ENCODE results near the gene PDIA6.
"Not testable (repeated sequence)": the region's sequence is repeated elsewhere in the genome, so short reads cannot be mapped to it uniquely, and the experiment has no call there.

PDIA6 gene

GRCh38 chr2:10810202-10811161 lies 2.1 kb downstream of the PDIA6 start:
- DNase-seq (ENCODE audit: low spot score), result peak; percentile 80

GRCh38 chr2:10806543-10806942 lies 6.0 kb downstream of the PDIA6 start:
- DNase-seq (ENCODE audit: low spot score), result no peak

GRCh38 chr2:10805990-10806389 lies 6.6 kb downstream of the PDIA6 start:
- DNase-seq (ENCODE audit: low spot score), result not testable (repeated sequence)

GRCh38 chr2:10802657-10803056 lies 9.9 kb downstream of the PDIA6 start:
- no peak for DNase-seq (ENCODE audit: low spot score)

- DNase-seq (ENCODE audit: low spot score), result no peak
These were observed 12.4 kb downstream of the PDIA6 start for GRCh38 chr2:10800163-10800562.

- DNase-seq (ENCODE audit: low spot score), result no peak
These were observed 13.8 kb downstream of the PDIA6 start for GRCh38 chr2:10798783-10799182.

GRCh38 chr2:10796703-10797102 lies 15.9 kb downstream of the PDIA6 start:
- DNase-seq (ENCODE audit: low spot score), result no peak

GRCh38 chr2:10795508-10796046 lies 17.0 kb downstream of the PDIA6 start:
- no peak for DNase-seq (ENCODE audit: low spot score)

- no peak for DNase-seq (ENCODE audit: low spot score)
These were observed 17.7 kb downstream of the PDIA6 start for GRCh38 chr2:10794876-10795275.

GRCh38 chr2:10793816-10794215 lies 18.8 kb downstream of the PDIA6 start:
- DNase-seq (ENCODE audit: low spot score), result no peak

- DNase-seq (ENCODE audit: low spot score), result no peak
These were observed 19.8 kb downstream of the PDIA6 start for GRCh38 chr2:10792660-10793400.

- DNase-seq (ENCODE audit: low spot score), result no peak
These were observed 20.5 kb downstream of the PDIA6 start for GRCh38 chr2:10792001-10792634.

GRCh38 chr2:10790228-10790973 lies 22.2 kb downstream of the PDIA6 start:
- DNase-seq (ENCODE audit: low spot score), result peak; percentile 55

- no peak for DNase-seq (ENCODE audit: low spot score)
These were observed 23.7 kb downstream of the PDIA6 start for GRCh38 chr2:10788855-10789254.

- peak; percentile 50 for DNase-seq (ENCODE audit: low spot score)
These were observed 25.2 kb downstream of the PDIA6 start for GRCh38 chr2:10787176-10787968.

GRCh38 chr2:10786240-10786982 lies 26.2 kb downstream of the PDIA6 start:
- DNase-seq (ENCODE audit: low spot score), result no peak

- no peak for DNase-seq (ENCODE audit: low spot score)
These were observed 27.3 kb downstream of the PDIA6 start for GRCh38 chr2:10785260-10785659.

GRCh38 chr2:10784719-10785118 lies 27.9 kb downstream of the PDIA6 start:
- no peak for DNase-seq (ENCODE audit: low spot score)

- no peak for DNase-seq (ENCODE audit: low spot score)
These were observed 29.2 kb downstream of the PDIA6 start for GRCh38 chr2:10783421-10783820.

- DNase-seq (ENCODE audit: low spot score), result no peak
These were observed 30.8 kb downstream of the PDIA6 start for GRCh38 chr2:10781746-10782145.
